ENCODE results near the gene LARP4B.
"Not testable (repeated sequence)": the region's sequence is repeated elsewhere in the genome, so short reads cannot be mapped to it uniquely, and the experiment has no call there.

The LARP4B gene

DNA sequence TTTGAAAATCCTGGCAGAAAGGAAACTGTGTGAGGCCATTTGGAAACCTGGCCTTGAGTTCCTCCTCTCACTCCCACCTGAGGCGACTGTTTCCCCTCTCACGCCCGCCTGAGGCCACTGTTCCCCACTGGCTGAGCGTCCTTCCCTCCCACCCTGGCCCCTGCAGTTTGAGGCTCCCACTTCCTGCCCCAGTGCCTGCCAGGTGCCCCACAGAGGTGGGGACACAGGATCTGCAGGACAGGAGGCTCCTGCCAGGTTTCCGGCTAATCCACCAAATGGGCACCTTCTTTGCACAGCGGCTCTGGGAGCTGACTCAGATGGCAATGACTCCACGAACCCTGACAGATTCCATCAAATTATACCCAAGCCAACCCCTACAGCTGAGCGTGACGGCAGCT, 24.3 kb upstream of the LARP4B start:
- no peak for DNase-seq

DNA sequence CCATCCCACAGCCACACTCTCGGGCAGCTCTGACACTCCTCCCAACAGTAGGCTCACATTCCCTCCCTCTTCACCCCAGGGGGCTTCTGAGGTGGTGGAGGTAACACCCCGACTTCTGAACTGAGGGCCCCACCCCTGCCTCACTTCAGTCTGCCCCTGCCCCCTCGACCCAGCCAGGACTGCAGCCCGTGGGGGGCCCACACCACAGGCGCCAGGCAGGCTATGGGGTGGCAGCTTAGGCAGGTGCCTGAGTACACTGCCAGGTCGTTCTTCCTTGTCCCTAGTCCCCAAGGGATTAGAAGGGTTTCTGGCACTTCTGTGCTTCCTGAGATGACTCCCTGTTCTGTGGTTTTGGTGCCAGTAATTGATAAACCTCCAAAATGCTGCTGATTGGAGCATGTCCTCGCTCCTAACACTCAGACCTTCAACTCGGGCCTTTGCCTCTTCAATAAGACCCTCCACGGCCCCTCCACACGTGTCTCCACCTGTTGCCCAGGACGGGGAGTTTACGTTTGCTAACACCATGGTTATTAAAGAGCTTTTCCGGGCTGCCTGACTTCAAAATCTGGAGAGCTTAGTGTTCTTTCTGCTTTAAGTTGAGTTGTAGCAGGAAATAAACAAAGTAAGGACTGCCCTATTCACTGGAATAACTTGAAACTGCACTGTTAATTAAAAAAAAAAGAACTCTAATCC, 23.8 kb upstream of the LARP4B start:
- no peak for DNase-seq

GRCh38 chr10:954396-954795, 22.9 kb upstream of the LARP4B start:
- no peak for DNase-seq

DNA sequence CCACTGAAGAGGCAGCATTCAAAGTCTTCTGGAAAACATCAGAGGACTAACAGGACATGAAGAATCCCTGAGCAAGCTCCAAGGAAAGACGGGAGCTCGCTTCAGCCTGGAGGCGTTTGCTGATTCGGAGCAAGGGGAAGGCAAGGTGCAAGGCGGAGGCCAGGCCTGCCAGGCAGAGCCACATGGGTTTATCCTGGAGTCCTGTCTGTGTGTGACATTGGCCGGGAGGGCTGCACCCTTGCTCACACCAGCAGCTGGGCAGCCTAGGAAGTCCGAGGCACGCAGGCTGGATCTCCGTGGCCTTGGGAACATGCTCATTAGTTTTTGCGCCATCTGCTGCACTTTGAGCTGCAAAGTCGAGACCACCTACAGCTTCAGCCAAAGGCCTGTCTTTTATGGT, 22.3 kb upstream of the LARP4B start:
- DNase-seq = no peak

- no peak for DNase-seq
Measured at GRCh38 chr10:949446-949845, 17.9 kb upstream of the LARP4B start.

DNA sequence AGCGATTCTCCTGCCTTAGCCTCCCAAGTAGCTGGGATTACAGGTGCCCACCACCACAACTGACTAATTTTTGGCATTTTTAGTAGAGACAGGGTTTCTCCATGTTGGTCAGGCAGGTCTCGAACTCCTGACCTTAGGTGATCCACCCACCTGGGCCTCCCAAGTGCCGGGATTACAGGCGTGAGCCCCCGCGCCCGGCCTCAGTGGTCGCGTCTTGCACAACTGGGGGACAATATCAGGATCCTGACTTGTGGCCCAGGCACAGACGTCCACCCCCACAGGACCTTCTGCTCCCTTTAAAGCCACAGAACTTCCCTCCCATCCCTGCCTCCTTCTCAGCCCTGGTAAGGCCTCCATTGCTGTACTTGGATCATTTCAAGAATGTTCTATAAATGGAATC, 16.8 kb upstream of the LARP4B start:
- DNase-seq = no peak

DNA sequence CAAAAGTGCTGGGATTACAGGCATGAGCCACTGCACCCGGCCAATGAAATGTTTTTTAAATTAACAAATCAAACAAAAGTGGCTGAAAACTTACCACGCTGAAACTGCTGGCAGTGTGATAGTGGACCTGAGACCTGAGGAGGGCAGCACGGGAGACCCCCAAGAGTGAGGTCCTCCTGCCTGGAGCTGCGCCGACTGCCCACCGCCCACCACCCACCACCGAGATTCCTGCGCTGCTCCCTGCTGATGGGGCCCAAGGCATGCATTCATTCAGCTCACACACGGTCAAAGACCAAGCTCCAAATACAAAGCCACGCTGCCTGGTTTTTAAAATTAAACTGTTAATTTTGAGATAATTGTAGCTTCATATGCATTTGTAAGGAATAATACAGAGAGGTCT, 16.4 kb upstream of the LARP4B start:
- DNase-seq = no peak

DNA sequence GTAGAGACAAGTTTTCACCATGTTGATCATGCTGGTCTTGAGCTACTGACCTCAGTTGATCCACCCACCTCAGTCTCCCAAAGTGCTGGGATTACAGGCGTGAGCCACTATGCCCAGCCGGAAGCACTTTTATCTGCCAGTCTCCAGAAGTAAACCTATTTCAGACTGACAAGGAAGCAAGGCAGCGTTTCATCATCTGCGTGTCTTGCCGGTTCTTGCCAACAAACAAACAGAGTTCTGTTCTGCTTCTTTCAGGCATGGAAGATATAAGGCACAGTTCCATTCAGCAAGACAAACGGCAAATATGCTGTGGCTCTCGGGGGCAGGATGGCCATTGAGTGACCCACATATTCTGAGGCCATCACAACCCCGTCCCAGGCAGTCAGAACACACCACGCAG, 15.5 kb upstream of the LARP4B start:
- DNase-seq = no peak

GRCh38 chr10:945778-946177, 14.3 kb upstream of the LARP4B start:
- DNase-seq = no peak

GRCh38 chr10:944034-944831, 12.7 kb upstream of the LARP4B start:
- DNase-seq = no peak

DNA sequence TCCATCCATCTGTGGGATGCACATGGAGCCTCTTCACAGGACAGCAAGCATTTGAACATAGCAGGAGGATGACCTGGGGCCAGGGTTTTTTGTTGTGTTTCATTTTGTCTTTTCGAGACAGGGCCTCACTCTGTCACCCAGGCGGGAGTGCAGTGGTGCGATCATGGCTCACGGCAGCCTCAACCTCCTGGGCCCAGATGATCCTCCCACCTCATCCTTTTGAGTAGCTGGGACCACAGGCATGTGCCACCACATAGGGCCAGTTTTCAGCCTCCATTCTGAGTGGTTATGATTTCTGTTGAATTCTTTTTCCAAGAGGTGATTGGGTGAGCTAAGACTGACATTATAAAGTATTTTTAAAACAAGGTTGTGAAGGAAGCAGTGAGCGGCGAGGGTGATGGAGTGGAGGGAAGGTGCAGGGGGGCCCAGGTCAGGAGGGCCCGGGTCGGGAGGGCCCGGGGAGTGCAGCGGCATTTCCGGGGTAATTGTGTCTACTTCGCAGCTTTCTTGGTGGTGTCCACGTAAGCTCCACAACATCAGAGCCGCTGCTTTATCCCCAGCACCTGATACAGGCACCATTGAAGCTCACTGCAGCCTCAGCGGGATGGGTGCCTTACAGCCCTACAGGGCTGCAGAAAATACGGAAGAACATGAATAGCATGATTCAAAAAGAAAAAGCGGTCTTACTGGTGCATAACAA, 12.0 kb upstream of the LARP4B start:
- no peak for DNase-seq

DNA sequence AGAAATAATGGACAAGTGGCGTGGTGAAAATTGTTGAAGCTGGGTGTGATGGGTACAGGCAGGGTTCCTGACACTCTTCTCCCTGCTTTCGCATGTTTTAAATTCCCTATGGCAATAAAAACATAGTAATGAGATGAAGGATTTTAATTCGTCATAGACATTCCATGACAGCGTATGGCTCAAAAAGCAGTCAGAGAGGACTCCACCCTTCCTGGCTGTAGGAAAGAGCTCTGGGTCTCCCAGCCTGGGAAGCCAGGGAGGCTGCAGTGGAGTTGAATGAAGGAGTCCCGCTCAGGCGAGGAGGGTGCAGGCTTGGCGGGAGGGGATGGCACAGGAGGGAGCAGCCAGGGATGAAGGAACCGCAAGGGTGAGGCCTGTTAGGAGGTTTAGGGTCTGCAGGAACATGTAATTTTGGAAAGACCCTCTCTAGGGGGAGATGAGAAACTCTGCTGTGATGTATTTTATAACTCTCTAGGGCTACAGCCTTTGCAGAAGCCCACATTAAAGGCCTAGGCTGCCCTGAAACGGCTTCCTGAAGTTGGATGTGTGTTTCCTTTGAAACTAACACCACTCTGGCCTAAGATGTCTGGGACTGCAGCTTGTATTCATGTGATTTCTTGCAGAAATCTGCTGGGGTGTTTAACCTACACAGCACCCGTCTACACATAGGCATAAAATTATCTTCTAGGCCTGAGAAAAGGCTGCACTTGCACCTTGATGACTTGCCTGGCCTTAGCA, 7.6 kb upstream of the LARP4B start:
- peak; percentile 18 for DNase-seq

DNA sequence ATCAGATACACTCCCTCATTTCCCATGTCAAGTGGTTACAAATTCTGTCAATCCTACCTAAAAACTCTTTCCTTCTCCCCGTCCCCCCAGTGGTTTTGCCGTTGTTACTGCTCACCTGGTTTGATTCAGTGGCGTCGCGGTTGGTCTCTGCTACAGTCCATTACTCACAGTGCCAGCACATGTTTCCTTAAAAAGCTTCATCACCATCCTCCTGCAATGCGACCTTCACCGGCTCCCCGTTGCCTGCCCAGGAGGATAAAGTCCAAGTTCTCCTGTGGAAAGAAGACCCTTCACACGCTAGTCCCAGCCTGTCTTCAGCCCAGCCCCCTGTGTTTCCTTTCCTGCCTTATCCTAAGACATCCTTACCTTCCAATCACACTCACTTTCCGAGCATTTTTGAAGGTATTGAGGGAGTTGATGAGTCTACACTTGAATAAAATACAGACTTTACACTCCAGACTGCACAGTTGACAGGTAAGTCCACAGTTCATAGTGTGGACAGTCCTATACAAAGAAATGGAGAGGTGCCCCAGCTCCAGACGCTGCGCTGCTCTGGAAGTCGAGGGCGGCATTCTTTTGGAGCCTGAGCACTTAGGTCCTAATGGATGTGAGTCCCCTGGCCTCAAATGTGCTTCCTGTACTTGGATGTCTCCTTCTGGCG, 3.4 kb upstream of the LARP4B start:
- DNase-seq = no peak

DNA sequence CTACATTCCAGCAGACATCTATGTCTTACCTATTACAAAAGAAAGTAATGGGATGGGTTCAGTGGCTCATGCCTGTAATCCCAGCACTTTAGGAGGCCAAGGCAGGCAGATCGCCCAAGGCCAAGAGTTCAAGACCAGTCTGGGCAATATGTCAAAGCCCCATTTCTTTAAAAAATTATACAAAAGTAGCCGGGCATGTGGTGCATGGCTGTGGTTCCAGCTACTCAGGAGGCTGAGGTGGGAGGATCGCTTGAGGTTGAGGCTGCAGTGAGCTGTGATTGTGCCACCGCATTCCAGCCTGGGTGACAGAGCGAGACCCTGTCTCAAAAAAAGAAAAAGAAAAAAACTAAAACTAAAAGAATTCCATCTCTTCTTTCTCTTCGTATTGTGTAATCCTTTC, 2.7 kb upstream of the LARP4B start:
- not testable (repeated sequence) for DNase-seq

DNA sequence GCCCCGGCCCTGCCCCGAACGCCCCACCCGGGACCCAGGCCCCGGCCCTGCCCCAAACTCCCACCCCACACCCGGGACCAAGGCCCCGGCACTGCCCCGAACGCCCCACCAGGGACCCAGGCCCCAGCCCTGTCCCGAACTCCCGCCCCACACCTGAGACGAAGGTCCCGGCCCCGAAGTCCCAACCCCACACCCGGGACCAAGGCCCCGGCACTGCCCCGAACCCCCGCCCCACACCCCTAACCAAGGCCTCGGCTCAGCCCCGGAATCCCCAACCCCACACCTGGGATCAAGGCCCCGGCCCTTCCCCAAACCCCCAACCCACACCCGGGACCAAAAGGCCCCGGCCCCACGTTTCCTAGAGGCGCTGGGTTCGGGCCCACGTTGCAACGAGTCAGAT, 1.1 kb upstream of the LARP4B start:
- DNase-seq = no peak

GRCh38 chr10:930625-931325, 730 bp downstream of the LARP4B start:
- peak; percentile 10 for DNase-seq

DNA sequence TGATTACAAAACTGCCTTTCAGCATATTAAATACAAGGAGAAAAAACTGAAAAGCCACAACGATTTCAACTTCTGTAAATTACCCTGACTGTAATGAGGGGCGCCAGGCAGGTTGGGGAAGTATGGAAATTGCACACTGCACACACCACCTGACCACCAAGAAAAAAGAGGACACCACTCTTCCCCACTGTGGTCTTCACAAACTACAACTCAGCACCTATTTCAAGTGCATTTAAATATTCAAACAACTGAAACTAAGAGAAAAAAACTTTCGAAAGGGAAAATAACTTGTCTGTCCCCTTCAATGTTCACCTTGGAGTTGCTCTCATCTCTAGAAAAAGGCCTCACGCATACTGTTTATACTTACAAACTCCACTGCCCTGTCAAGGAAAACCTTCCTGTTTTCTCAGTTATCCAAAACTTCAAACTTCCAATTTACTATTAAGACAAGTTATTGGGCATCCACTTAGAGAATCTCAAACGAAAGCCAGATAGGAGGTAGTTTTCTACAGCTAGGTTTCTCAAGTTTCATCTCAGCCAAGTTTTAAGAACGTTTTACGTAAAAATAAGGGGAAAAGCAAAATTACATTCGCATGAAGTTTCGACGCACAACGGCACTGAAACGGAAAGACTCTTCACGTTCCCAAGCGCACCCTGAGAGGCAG, 1.4 kb downstream of the LARP4B start:
- no peak for DNase-seq

DNA sequence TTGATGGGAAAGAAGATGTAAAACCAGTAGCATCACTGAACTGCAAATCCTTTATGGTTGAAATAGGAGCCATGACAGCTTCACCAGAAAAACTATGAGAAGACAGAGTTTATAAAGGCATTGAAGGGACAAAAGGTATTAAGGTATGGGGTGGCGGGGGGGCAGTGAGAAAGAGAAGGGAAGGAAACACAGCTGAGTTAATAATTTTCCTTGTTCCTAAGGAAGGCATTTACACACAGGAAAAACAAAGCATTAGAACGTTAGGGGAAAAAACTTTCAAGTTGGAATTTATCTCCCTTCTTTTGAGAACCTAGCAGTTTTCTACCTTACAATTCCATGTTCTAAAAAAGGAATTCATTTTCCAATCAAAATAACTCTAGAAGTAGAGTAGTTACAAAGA, 4.4 kb downstream of the LARP4B start:
- no peak for DNase-seq

DNA sequence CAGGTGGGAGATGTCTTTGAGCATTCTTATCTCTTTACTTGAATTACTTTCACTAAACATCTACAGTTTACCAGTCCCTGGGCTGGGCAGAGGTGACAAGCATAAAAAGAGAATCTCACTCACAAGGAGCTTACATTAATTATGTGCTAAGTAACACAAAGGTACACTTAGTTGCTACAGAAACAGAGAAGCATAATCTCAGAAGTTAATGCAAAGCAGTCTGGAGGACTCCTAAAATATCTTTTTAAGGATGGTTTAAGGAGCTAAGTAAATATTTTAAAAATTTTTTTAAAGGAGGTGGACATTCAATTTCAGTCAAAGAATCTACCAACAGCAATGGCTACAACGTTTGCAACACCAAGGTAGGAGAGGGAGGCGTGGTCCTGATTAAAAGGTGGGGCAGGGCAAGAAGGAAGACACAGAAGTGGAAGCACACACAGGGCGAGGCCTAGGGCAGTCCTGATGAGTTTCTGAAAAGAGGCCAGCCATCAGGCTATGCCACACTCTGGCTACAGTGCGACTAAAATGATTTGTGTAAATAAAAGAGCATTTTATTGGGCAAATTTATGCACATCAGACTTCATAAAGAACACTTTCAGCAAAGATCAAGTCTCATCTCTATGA, 5.3 kb downstream of the LARP4B start:
- DNase-seq = no peak

- DNase-seq = no peak
Measured at GRCh38 chr10:924524-924859, 7.0 kb downstream of the LARP4B start.
